NB4 (cell line): ENCODE results near the gene MLLT3.

Experiments
- DNase-seq: peaks from one replicate; pipeline ENCODE4 v3.0.0; 2010; ENCODE audit warnings: low read depth
- H3K4me3 ChIP-seq: one replicate; pipeline ENCODE4 v1.5.1; 2011; ENCODE audit warnings: mild to moderate bottlenecking, low read depth, low read length, moderate library complexity
- MYC ChIP-seq: IDR thresholded peaks from 2 replicates; pipeline ENCODE4 v1.6.1; 2011; ENCODE audit warnings: low read depth, low read length
- POLR2A ChIP-seq: IDR thresholded peaks from 2 replicates; pipeline ENCODE4 v1.6.1; 2011; ENCODE audit warnings: mild to moderate bottlenecking; ENCODE audit not compliant: insufficient read length; ENCODE audit errors: extremely low read depth
- TF ChIP-seq, protein P1 (sequence below): IDR thresholded peaks from 2 replicates; pipeline ENCODE4 v1.6.1; 2011; ENCODE audit warnings: low read depth, low read length
- TF ChIP-seq, protein P2 (sequence below): IDR thresholded peaks from one replicate; pipeline ENCODE4 v1.5.1; 2012; ENCODE audit warnings: low read depth, low read length

The MLLT3 gene

DNA sequence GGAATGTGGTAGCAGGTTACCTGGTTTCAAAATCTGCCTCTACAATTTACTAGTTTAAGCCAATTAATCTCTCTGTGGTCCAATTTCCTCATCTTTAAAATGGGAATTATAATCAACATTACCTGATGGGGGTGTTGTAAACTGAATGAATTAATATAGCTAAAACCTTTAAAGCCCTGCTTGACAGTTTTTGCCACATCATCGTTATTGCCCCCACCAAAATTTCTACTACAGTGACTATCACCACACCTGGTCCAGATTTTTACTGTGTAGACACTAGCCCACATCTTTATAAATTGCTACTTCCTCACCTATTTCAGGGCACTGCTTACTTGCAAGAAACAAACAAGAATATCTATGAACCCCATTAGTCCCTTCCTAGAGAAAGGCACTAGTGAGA lies 65.0 kb downstream of the MLLT3 start:
- DNase-seq: no peak
- H3K4me3 ChIP-seq: no peak overlapping the region
- no peak for TF ChIP-seq MYC

DNA sequence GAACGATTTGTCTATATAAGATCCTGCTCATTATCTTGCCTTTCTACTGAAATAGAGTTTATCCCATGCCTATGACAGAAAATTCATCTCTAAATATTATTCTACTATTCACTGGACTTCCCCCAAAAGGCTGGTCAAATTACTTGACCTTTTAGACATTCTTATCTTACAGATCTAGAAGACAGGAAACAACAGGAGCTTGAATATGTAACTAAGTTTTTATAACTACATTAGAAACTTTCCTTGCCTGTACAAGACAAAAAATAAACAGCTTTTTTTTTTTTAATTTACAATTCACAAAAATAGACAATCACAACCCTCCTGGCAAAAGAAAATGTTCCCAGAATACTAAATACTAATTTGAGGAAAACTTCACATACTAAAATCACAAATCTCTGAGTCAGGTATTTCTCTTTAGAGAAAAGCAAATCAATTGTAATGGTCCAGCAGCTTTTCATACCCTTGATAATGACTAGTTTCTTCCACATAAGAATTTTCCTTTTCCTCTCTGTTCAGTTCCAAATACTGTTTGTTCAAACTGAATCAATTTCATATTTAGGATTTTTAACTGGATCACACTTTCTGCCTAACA lies 68.6 kb downstream of the MLLT3 start:
- TF ChIP-seq, protein P1, sequence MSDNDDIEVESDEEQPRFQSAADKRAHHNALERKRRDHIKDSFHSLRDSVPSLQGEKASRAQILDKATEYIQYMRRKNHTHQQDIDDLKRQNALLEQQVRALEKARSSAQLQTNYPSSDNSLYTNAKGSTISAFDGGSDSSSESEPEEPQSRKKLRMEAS: no peak
- TF ChIP-seq, protein P2, sequence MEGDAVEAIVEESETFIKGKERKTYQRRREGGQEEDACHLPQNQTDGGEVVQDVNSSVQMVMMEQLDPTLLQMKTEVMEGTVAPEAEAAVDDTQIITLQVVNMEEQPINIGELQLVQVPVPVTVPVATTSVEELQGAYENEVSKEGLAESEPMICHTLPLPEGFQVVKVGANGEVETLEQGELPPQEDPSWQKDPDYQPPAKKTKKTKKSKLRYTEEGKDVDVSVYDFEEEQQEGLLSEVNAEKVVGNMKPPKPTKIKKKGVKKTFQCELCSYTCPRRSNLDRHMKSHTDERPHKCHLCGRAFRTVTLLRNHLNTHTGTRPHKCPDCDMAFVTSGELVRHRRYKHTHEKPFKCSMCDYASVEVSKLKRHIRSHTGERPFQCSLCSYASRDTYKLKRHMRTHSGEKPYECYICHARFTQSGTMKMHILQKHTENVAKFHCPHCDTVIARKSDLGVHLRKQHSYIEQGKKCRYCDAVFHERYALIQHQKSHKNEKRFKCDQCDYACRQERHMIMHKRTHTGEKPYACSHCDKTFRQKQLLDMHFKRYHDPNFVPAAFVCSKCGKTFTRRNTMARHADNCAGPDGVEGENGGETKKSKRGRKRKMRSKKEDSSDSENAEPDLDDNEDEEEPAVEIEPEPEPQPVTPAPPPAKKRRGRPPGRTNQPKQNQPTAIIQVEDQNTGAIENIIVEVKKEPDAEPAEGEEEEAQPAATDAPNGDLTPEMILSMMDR: no peak
- no peak for TF ChIP-seq MYC
- no peak for TF ChIP-seq POLR2A
- no peak overlapping the region for H3K4me3 ChIP-seq
- DNase-seq: no peak

DNA sequence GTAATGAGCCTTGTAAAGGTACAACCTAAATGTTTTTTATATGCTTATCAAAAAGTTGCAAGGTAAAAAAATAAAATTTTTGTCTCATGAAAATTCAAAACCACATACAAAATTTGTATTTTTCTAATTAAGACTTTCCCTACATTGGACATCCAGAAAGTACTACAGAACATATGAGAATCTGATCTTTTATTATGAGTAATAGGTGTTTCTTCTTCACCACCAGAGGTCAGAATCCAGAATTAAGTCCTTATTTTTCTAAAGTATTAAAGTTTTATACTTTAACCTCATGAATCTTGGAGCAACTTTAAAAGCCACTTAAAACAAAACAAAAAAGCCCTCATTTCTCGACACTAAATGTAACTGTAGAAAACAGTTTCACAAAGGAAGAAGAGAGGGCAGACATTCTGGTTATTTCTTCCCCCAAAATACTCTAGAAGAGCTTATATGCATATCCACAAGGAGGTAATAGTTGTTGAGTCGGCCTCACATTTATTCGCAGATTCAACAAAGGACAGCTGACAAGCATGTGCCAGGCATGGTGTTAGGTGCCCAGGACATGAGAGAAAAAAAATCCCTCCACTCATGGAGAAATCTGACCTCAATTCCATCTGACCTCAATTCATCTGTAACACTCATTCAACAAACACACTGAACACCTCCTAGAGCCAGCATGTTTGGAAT lies 69.3 kb downstream of the MLLT3 start:
- H3K4me3 ChIP-seq: no peak overlapping the region
- TF ChIP-seq POLR2A (no peak), MYC (no peak)
- TF ChIP-seq, protein P2: no peak
- TF ChIP-seq, protein P1: no peak
- DNase-seq: no peak

DNA sequence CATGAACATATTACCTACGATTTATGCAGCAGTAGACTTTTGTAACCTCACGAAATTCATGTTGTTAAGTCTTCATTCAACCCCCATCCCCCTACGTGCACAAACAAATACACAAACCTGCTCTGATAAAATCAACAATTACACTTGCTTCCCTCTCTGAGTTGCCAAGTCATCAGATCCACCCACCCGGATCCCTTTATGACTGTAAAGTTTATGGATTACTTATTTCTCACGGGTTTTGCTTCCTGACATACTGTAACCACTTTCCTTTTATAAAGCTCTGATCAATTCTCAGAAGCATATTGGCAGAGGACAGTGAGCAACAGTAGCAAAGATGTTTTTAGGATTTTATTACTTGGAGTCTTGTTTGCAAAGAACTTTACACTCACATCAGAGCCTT lies 70.5 kb downstream of the MLLT3 start:
- no peak overlapping the region for H3K4me3 ChIP-seq
- TF ChIP-seq POLR2A (no peak), MYC (no peak)
- TF ChIP-seq, protein P1: no peak
- TF ChIP-seq, protein P2: no peak
- DNase-seq: no peak

DNA sequence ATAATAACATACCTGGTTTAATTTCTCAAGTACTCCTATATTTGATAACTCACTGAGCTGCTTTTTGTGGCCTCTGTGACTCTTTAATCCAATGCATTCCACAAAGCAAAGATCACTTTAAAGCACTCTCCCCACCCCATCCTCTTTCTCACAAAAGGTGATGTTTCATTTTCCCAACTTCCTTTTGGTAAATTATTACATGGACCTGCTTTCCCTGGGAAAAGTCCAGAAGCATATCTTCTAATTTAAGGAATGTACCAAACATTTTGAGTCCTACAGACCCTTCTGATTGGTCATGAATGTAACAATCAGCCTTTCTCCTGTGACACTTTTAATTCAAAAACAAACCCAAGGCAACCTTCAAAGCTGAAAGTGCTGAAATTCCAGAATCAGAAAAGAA lies 71.1 kb downstream of the MLLT3 start:
- H3K4me3 ChIP-seq: no peak overlapping the region
- TF ChIP-seq MYC (no peak), POLR2A (no peak)
- TF ChIP-seq, protein P1: no peak
- TF ChIP-seq, protein P2: no peak

DNA sequence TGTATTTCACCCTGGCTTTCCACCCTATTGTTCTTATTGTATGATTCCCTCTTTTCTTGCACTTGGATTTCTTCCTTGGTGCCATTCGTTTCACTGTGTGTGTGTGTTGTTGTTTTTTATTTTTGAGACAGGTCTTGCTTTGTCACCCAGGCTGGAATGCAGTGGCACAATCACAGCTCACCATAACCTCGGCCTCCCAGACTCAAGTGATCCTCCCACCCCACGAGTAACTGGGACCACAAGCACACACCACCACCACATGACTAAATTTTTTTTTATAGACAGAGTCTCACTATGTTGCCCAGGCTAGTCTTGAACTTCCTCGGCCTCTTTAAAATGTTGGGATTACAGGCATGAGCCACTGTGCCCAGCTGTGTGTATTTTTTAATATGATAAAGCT lies 72.0 kb downstream of the MLLT3 start:
- TF ChIP-seq, protein P2: no peak
- no peak for TF ChIP-seq POLR2A
- TF ChIP-seq MYC: no peak
- TF ChIP-seq, protein P1: no peak
- DNase-seq: no peak
- no peak overlapping the region for H3K4me3 ChIP-seq

More for the DNA sequence above, 71.1 kb downstream of the MLLT3 start:
- DNase-seq: no peak
